Mucosa of stomach (tissue), 1 donor: ENCODE results near the gene CAPN14.

Source experiments
- H3K27me3 ChIP-seq: one replicate; pipeline ENCODE4 v1.7.0; 2013; ENCODE audit warnings: mild to moderate bottlenecking, low read length; ENCODE audit not compliant: control insufficient read depth, insufficient read depth
- H3K36me3 ChIP-seq: one replicate; pipeline ENCODE4 v1.7.0; 2013; ENCODE audit warnings: low read length; ENCODE audit not compliant: control insufficient read depth, insufficient read depth
- H3K4me1 ChIP-seq: one replicate; pipeline ENCODE4 v1.7.0; 2013; ENCODE audit warnings: mild to moderate bottlenecking, low read length; ENCODE audit not compliant: control insufficient read depth, insufficient read depth
- H3K4me3 ChIP-seq: one replicate; pipeline ENCODE4 v1.7.0; 2013; ENCODE audit warnings: low read length
- H3K9ac ChIP-seq: one replicate; pipeline ENCODE4 v1.7.0; 2013; ENCODE audit warnings: mild to moderate bottlenecking, low read length, moderate library complexity
- H3K9me3 ChIP-seq: one replicate; pipeline ENCODE4 v1.7.0; 2013; ENCODE audit warnings: mild to moderate bottlenecking, low read length, moderate library complexity; ENCODE audit not compliant: control insufficient read depth
- donor health status: Pancreatic carcinoma.

The CAPN14 gene

GRCh38 chr2:31176742-31177141 is 40.6 kb downstream of the CAPN14 start:
- Histone ChIP-seq H3K9me3 (no peaks in the 10 kb centered on the region), H3K4me1 (no peaks in the 10 kb centered on the region), H3K36me3 (no peaks in the 10 kb centered on the region), H3K4me3 (no peak overlapping the region), H3K9ac (no peak overlapping the region), H3K27me3 (no peaks in the 10 kb centered on the region)

- H3K9me3 ChIP-seq, result no peaks in the 10 kb centered on the region
- no peaks in the 10 kb centered on the region for H3K36me3 ChIP-seq
- no peak overlapping the region for H3K9ac ChIP-seq
- H3K4me1 ChIP-seq, result no peaks in the 10 kb centered on the region
- H3K27me3 ChIP-seq, result peaks cover 5% of the 10 kb centered on the region
- no peak overlapping the region for H3K4me3 ChIP-seq
Measured at GRCh38 chr2:31171142-31171541, 46.2 kb downstream of the CAPN14 start.

- no peak overlapping the region for H3K9ac ChIP-seq
- no peaks in the 10 kb centered on the region for H3K4me1 ChIP-seq
- peaks cover 5% of the 10 kb centered on the region for H3K27me3 ChIP-seq
- no peak overlapping the region for H3K4me3 ChIP-seq
- no peaks in the 10 kb centered on the region for H3K9me3 ChIP-seq
- no peaks in the 10 kb centered on the region for H3K36me3 ChIP-seq
Measured at GRCh38 chr2:31170071-31170698, 47.1 kb downstream of the CAPN14 start.

- Histone ChIP-seq H3K27me3 (peaks cover 5% of the 10 kb centered on the region), H3K4me1 (no peaks in the 10 kb centered on the region), H3K9ac (no peak overlapping the region), H3K9me3 (no peaks in the 10 kb centered on the region), H3K36me3 (no peaks in the 10 kb centered on the region), H3K4me3 (no peak overlapping the region)
Measured at GRCh38 chr2:31168291-31168690, 49.0 kb downstream of the CAPN14 start.

GRCh38 chr2:31166925-31167324 is 50.4 kb downstream of the CAPN14 start:
- H3K4me1 ChIP-seq, result no peaks in the 10 kb centered on the region
- H3K36me3 ChIP-seq, result no peaks in the 10 kb centered on the region
- H3K4me3 ChIP-seq, result no peak overlapping the region
- no peaks in the 10 kb centered on the region for H3K9me3 ChIP-seq
- peaks cover 5% of the 10 kb centered on the region for H3K27me3 ChIP-seq
- no peak overlapping the region for H3K9ac ChIP-seq

- no peaks in the 10 kb centered on the region for H3K4me1 ChIP-seq
Measured at GRCh38 chr2:31163011-31163539, 54.2 kb downstream of the CAPN14 start.

GRCh38 chr2:31161637-31162036 is 55.7 kb downstream of the CAPN14 start:
- Histone ChIP-seq H3K9ac (no peak overlapping the region), H3K4me1 (no peaks in the 10 kb centered on the region), H3K27me3 (no peaks in the 10 kb centered on the region), H3K4me3 (no peak overlapping the region), H3K9me3 (no peaks in the 10 kb centered on the region), H3K36me3 (no peaks in the 10 kb centered on the region)

More at GRCh38 chr2:31163011-31163539, 54.2 kb downstream of the CAPN14 start:
- no peaks in the 10 kb centered on the region for H3K27me3 ChIP-seq
- H3K4me3 ChIP-seq, result no peak overlapping the region
- H3K9me3 ChIP-seq, result no peaks in the 10 kb centered on the region
- no peaks in the 10 kb centered on the region for H3K36me3 ChIP-seq
- no peak overlapping the region for H3K9ac ChIP-seq

- no peak overlapping the region for H3K9ac ChIP-seq
Measured at GRCh38 chr2:31151501-31151900, 65.8 kb downstream of the CAPN14 start.

GRCh38 chr2:31150120-31150670 is 67.1 kb downstream of the CAPN14 start:
- Histone ChIP-seq H3K4me3 (no peak overlapping the region), H3K9me3 (no peaks in the 10 kb centered on the region), H3K4me1 (no peaks in the 10 kb centered on the region), H3K27me3 (no peaks in the 10 kb centered on the region), H3K36me3 (no peaks in the 10 kb centered on the region), H3K9ac (no peak overlapping the region)

More at GRCh38 chr2:31151501-31151900, 65.8 kb downstream of the CAPN14 start:
- no peaks in the 10 kb centered on the region for H3K4me1 ChIP-seq
- H3K9me3 ChIP-seq, result no peaks in the 10 kb centered on the region
- no peaks in the 10 kb centered on the region for H3K36me3 ChIP-seq
- no peak overlapping the region for H3K4me3 ChIP-seq
- no peaks in the 10 kb centered on the region for H3K27me3 ChIP-seq

GRCh38 chr2:31148514-31148913 is 68.8 kb downstream of the CAPN14 start:
- H3K4me1 ChIP-seq, result no peaks in the 10 kb centered on the region
- H3K9me3 ChIP-seq, result no peaks in the 10 kb centered on the region
- no peak overlapping the region for H3K9ac ChIP-seq
- H3K4me3 ChIP-seq, result no peak overlapping the region
- no peaks in the 10 kb centered on the region for H3K36me3 ChIP-seq
- H3K27me3 ChIP-seq, result no peaks in the 10 kb centered on the region

GRCh38 chr2:31147645-31148044 is 69.7 kb downstream of the CAPN14 start:
- Histone ChIP-seq H3K4me1 (no peaks in the 10 kb centered on the region), H3K4me3 (no peak overlapping the region), H3K36me3 (no peaks in the 10 kb centered on the region), H3K9ac (no peak overlapping the region), H3K27me3 (no peaks in the 10 kb centered on the region), H3K9me3 (no peaks in the 10 kb centered on the region)

GRCh38 chr2:31142110-31142509 is 75.2 kb downstream of the CAPN14 start:
- Histone ChIP-seq H3K9ac (no peak overlapping the region), H3K9me3 (no peaks in the 10 kb centered on the region), H3K36me3 (no peaks in the 10 kb centered on the region), H3K27me3 (peaks cover 37% of the 10 kb centered on the region), H3K4me1 (peaks cover 10% of the 10 kb centered on the region), H3K4me3 (no peak overlapping the region)
